Stimulated activated CD4-positive, alpha-beta T cell treated with anti-CD3 and anti-CD28 coated beads, Interleukin-2, amount 100 ng/mL, for 4 hours (primary cell): ENCODE measurements around the gene ENOX2.

ENCODE experiments used
- DNase-seq: peaks from one replicate; pipeline ENCODE4 v3.0.0-alpha.2; 2020; ENCODE audit warnings: low read depth

Gene ENOX2

DNA sequence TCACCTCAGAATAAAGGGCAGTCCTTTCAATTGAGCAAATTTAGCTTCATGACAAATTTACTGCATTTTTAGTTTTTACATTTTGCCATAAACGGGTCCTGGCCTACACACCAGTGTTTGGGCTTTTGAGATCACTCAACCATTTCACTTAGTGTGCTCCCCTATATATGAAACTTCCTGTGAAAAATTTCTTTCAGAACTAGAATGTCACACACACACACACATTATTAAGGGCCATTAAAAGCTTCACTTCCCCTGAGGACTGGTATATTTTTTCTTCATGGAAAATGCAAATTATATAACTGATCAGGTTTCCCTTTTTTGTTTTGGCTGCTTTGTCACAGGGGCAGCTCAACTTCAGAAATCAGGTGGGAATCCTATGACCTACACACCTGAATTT is 206.5 kb downstream of the ENOX2 start:
- no peak for DNase-seq

DNA sequence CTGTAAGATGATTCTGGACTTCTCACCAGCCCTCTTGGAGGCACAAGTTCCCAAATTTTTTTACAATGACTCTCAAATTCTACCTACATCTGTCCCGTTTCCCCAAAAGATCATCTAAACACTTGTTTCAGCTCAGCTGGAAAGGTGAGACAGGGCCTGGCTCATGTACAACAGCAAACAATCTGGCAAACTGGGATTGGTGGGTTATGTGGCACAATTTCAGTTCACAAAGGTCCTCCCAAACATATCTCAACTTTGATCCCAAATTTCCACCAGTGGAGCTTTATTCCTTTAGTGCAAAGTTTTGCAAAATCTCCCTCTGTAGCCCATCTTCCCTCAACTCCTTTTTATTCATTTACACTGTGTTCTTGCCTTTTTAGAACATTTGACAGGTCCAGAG is 207.1 kb downstream of the ENOX2 start:
- DNase-seq = no peak

- DNase-seq = no peak
Measured at GRCh38 chrX:130694983-130695382, 208.0 kb downstream of the ENOX2 start.

DNA sequence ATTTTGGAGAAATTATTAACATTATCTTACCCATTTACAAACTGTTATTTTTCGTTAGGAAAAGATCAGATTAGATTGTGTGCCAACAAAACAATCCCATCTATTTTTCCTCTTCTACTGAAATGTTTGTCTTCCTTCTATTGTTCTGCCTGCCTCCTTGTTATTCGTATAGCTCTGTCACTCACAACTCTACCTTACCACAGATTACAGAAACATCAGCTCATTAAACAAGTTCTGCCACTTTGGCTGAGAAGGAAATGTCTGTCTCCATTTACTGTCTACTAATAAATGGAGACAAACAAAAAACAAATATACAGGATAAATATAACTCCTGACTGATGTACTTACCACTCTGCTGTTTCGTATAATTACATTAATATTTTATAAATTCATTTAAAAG is 211.4 kb downstream of the ENOX2 start:
- DNase-seq = no peak

GRCh38 chrX:130688360-130688759 is 214.6 kb downstream of the ENOX2 start:
- DNase-seq = no peak

- DNase-seq = no peak
Measured at GRCh38 chrX:130682990-130683389, 220.0 kb downstream of the ENOX2 start.

- no peak for DNase-seq
Measured at GRCh38 chrX:130680164-130681035, 222.6 kb downstream of the ENOX2 start.

- no peak for DNase-seq
Measured at GRCh38 chrX:130676861-130677260, 226.1 kb downstream of the ENOX2 start.

DNA sequence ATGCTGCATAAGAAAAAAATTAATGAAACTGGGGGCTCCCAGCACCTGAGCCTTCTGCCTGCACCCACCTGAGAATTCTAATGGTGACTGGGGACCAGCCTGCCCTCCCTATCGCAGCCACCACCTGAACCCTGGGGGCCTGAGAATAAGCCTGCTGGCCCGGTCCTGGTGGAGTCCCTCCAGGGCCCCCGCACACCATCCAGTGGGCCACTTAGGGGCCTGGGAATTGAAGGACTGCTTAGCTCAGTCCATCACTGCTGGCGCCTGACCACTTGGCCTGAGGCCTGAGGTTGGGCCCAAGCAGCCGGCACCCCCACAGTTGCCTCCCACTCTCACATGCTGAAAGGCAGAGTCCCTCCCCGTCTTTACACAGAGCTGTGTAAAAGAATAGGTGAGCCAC is 230.8 kb downstream of the ENOX2 start:
- no peak for DNase-seq

GRCh38 chrX:130669233-130669632 is 233.8 kb downstream of the ENOX2 start:
- DNase-seq = no peak

- DNase-seq = no peak
Measured at GRCh38 chrX:130665263-130665662, 237.7 kb downstream of the ENOX2 start.

DNA sequence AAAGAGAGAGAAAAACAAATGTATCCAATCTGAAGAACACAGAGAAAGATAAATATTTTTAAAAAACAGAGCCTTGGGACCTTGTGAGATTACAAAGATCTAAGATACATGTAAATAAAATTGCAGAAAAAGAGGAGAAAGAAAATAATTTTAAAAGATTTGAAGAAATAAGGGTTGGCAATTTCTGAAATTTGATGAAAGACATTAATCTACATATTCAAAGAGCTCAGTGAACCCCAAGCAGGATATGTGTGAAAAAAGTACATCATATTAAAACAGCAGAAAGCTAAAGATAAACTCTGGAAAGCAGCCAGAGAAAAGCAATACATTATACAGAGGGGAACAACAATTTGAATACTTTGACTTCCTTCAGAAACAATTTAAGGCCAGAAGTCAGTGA is 244.7 kb downstream of the ENOX2 start:
- DNase-seq = no peak

DNA sequence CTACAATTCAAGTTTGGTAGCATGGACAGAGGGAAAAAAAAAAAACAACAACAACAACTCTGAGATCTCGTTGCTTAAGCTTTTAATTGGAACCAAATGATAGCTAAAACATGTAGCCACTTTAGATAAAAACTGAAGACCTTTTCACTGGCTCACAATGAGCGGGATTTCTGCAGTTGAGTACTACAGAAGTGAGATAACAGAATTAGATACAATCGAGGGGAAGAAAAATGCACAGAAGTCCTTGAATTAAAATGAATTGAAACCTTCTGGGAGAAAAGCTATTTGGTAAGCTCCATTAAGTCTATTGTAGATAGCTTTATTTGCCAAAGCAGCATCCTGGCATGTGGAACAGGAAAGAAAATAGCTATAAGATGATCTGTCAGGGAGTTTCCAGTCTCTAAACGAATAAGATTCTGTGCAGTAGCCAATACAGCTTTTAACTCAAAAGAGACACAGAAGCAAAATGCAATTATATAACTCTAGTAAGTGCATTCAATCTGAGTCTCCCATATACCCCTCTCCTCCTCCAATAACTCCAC is 248.5 kb downstream of the ENOX2 start:
- no peak for DNase-seq

- no peak for DNase-seq
Measured at GRCh38 chrX:130652824-130653578, 250.0 kb downstream of the ENOX2 start.

DNA sequence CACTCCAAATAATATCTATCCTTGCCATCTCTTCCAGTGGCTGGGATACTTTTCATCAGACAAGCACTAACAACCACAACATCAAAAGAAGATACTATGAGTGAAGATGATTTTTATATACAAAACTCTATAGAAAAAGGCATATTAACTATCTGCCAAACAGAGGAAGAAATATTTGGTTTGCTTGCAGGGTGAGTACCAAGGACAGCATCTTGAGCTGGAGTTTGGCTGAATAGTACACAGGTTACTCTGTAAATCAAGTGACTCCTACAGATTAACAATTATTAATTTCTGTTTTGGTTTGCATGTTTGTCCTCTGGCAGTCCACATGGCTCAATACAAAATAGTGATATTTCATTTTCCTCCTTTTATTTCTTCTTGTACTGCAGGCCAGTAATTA is 253.3 kb downstream of the ENOX2 start:
- no peak for DNase-seq

GRCh38 chrX:130647468-130647867 is 255.5 kb downstream of the ENOX2 start:
- DNase-seq = no peak

DNA sequence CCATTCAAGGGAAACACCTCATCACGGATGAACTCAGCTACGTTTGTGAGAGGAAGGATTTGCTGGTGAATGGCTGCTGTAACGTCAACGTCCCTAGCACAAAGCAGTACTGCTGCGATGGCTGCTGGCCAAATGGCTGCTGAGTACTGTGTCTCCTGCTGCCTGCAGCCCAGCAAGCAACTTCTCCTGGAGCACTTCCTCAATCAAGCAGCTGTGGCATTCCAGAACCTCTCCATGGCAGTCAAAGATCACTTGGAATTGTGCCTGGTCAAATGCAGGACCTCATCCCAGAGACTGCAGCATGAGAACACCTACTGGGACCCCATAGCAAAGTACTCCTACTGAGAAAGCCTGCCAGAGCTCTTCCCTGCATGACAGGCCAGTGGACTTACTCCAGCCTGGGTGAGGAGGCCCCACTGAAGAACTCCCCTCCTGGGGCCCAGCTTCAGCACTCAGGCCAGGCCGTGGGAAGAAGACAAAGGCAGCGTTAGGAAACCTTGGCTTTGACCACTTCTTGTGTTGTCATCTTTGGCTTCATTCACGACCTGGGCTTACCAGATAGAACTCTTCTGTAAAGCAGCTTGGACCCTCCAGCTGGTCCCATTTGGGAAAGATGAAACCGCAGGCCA is 256.9 kb downstream of the ENOX2 start:
- no peak for DNase-seq

DNA sequence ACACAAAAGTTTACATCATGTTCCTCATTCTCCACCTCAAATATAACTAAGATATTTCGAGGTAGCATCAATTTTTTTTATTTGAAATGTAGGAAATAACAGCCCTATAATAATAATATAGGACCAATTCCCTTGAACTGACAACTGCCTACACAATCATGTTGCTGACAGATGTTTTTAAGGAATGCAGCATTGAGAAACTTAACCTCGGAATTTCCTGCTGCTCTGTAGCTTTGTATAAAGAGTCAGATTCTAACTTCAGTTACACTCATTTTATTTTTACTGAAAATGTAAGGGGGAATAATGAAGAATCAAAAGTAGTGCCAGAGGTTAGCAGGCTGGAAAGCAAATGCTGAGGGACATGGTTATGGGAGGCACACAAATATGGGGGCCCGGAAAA is 265.4 kb downstream of the ENOX2 start:
- no peak for DNase-seq

DNA sequence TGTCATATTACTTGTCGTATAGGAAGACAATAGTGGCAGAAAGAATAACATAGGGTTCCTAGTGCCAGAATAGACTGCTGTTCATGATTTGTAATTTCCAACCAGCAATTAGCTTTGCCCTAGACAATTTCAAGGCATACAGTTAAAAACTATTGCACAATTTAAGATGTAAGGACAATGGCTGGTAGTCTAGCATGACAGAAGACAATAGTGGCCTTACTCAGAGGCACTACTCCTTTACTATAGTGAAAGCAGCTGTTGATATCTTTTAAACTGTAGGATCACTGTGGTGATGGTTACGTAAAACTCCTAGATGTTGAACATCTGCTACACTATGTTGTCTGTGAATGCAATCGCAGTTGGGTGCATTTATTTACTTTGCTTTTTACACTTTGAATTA is 266.7 kb downstream of the ENOX2 start:
- DNase-seq = no peak

DNA sequence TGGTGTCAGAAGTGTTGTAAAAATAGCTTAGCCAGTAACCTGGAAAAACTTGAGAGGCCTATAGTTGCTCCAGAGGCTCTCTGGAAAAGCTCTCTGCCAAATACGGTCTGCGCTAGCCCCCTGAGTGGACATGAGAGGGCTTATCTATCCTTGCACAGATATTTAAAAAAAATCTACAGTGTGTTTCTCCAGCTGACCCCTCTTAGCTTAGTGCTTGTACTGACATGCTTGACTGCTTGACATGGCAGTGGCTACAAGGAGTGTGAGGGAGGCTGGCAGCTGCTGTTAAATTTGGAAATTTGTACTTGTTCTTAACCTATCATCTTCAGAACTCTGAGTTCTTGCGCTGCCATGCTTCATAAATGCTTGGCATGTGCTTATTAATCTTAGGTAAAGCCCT is 272.0 kb downstream of the ENOX2 start:
- no peak for DNase-seq

- no peak for DNase-seq
Measured at GRCh38 chrX:130628516-130628915, 274.5 kb downstream of the ENOX2 start.

DNA sequence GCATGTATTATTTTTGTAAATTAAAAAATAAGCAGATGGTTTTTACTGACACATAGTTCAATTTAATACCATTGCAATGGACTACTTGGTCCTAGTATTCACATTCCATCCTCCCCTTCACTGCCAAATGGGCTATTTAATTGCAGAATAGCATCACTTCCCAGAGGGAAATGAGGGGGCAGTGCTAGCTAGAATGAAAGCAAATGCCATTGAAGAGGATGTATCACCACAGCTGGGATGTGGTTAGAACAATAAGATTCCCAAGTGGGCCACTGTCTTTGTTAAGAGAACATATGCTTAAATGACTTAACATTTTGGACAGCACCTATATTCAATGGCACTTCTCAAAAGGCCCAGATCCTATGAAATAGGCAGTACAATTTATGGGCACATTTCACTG is 276.5 kb downstream of the ENOX2 start:
- no peak for DNase-seq

DNA sequence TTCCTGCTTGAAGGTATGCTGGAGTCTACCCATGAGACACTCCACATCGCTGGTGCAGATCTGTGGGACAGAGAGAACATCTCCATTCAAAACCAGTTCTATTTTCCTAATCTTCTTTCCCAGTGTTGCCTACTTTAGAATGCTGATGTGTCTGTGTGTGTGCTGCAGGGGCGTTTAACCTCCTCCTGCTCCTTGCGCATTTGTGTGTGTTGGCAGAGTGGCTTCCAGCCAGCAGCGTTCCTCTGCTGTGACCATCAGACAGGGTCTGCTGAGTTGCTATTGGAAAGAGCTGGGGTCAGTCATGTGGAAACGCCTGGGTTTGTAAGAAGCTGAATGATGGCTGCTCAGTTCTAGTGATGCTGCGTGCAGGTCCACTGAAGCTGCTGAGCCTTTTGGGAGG is 277.6 kb downstream of the ENOX2 start:
- no peak for DNase-seq
